COLO668 (cell line): ENCODE measurements around the gene ZNHIT1.

Experiments
- DNase-seq: peaks from one replicate; lab custom pipeline; 2025; ENCODE audit not compliant: unreplicated experiment; lab: John Stamatoyannopoulos, UW

ZNHIT1 gene

GRCh38 chr7:101217388-101218235 lies at the start of gene ZNHIT1, which contains the start of gene PLOD3:
Gene ZNHIT1 (plus strand): TSS chr7:101218165. CDS start chr7:101218196, 31 bp downstream.
Gene PLOD3 (minus strand): TSS chr7:101217581. CDS start chr7:101217274, 307 bp downstream.
- peak; percentile 97 for DNase-seq

- DNase-seq = no peak
Observed at GRCh38 chr7:101168412-101169049, 49.4 kb upstream of the ZNHIT1 start.

GRCh38 chr7:101169110-101169837 lies 48.7 kb upstream of the ZNHIT1 start:
- DNase-seq = peak; percentile 33

GRCh38 chr7:101169838-101170551 lies 48.0 kb upstream of the ZNHIT1 start:
- peak; percentile 66 for DNase-seq

GRCh38 chr7:101170617-101171441 lies 47.1 kb upstream of the ZNHIT1 start:
- no peak for DNase-seq

GRCh38 chr7:101171442-101171837 lies 46.5 kb upstream of the ZNHIT1 start:
- peak; percentile 26 for DNase-seq

- DNase-seq = peak; percentile 92
Observed at GRCh38 chr7:101172005-101172853, 45.7 kb upstream of the ZNHIT1 start.

GRCh38 chr7:101172854-101173751 lies 44.9 kb upstream of the ZNHIT1 start:
- peak; percentile 87 for DNase-seq

GRCh38 chr7:101173752-101174244 lies 44.2 kb upstream of the ZNHIT1 start:
- DNase-seq = peak; percentile 33

GRCh38 chr7:101174322-101174854 lies 43.6 kb upstream of the ZNHIT1 start:
- no peak for DNase-seq

- no peak for DNase-seq
Observed at GRCh38 chr7:101175664-101176063, 42.3 kb upstream of the ZNHIT1 start.

- no peak for DNase-seq
Observed at GRCh38 chr7:101177644-101178043, 40.3 kb upstream of the ZNHIT1 start.

- peak; percentile 30 for DNase-seq
Observed at GRCh38 chr7:101179117-101179516, 38.8 kb upstream of the ZNHIT1 start.

GRCh38 chr7:101179713-101180112 lies 38.3 kb upstream of the ZNHIT1 start:
- DNase-seq = no peak

GRCh38 chr7:101180130-101180755 lies 37.7 kb upstream of the ZNHIT1 start, which contains the start of gene NAT16:
Gene NAT16 (minus strand): TSS chr7:101180293. CDS start chr7:101174807, 5,486 bp downstream.
- DNase-seq = no peak

- no peak for DNase-seq
Observed at GRCh38 chr7:101185258-101185839, 32.6 kb upstream of the ZNHIT1 start.

- no peak for DNase-seq
Observed at GRCh38 chr7:101186194-101186593, 31.8 kb upstream of the ZNHIT1 start.
